GM12878 (cell line): ENCODE data around the gene LRRC41.

ENCODE experiments used
- RCOR1 ChIP-seq: conservative IDR thresholded peaks from 2 replicates; pipeline ENCODE4 v1.6.1; 2012; ENCODE audit warnings: low read depth, low read length, improper control_type of control experiment
- SMC3 ChIP-seq: IDR thresholded peaks from 2 replicates; pipeline ENCODE4 v1.6.1; 2011; ENCODE audit warnings: low read length, improper control_type of control experiment, borderline replicate concordance
- SUZ12 ChIP-seq: fragments of 200-600 bp; sonication (generic); IDR thresholded peaks from one replicate; pipeline ENCODE4 v1.6.1; 2018; ENCODE audit warnings: antibody characterized with exemption, mild to moderate bottlenecking; ENCODE audit not compliant: unreplicated experiment
- TF ChIP-seq, protein P1 (sequence below), 3 experiments: IDR thresholded peaks in 2 of 3; conservative IDR thresholded peaks in 1 of 3; 2 replicates each; pipeline ENCODE4 v1.5.1; 2011; ENCODE audit warnings: low read depth in 3 of 3, low read length in 3 of 3, mild to moderate bottlenecking in 3 of 3, control low read depth in 2 of 3, moderate library complexity in 2 of 3, inconsistent platforms in 1 of 3, mixed read lengths in 1 of 3; ENCODE audit not compliant: control insufficient read depth in 2 of 3, insufficient read depth in 1 of 3; ENCODE audit errors: extremely low read depth in 1 of 3
- TF ChIP-seq, protein P2 (sequence below): IDR thresholded peaks from 2 replicates; pipeline ENCODE4 v1.6.1; 2012; ENCODE audit warnings: low read length, inconsistent platforms
- TF ChIP-seq, protein P3 (sequence below): fragments of 150-350 bp; IDR thresholded peaks from 2 replicates; pipeline ENCODE4 v1.6.1; 2016; ENCODE audit warnings: low read depth, low read length
- TF ChIP-seq, protein P4 (sequence below): fragments of 450-650 bp; IDR thresholded peaks from 2 replicates; pipeline ENCODE4 v1.6.1; 2017; ENCODE audit warnings: mild to moderate bottlenecking

DNA sequence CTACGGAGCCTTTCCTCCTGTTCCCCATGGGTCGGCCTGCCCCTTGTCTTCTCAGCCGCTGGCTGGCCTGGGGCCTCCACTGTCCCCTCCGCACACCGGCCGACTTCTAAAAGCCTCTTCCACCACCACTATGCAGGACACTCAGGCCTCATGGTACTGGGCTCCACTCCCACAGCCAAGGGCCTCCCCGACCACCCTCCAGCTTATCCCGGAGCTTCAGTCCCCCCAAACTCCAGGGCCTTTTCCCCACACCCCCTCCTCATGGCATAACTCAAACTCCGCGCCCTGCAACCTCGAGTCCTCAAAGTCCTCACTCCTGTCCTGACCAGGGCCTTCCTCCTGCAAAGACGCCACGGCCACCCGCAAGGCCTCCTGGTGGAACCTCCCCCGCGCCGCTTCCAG is 2.0 kb downstream of the LRRC41 start:
- TF ChIP-seq, protein P1, sequence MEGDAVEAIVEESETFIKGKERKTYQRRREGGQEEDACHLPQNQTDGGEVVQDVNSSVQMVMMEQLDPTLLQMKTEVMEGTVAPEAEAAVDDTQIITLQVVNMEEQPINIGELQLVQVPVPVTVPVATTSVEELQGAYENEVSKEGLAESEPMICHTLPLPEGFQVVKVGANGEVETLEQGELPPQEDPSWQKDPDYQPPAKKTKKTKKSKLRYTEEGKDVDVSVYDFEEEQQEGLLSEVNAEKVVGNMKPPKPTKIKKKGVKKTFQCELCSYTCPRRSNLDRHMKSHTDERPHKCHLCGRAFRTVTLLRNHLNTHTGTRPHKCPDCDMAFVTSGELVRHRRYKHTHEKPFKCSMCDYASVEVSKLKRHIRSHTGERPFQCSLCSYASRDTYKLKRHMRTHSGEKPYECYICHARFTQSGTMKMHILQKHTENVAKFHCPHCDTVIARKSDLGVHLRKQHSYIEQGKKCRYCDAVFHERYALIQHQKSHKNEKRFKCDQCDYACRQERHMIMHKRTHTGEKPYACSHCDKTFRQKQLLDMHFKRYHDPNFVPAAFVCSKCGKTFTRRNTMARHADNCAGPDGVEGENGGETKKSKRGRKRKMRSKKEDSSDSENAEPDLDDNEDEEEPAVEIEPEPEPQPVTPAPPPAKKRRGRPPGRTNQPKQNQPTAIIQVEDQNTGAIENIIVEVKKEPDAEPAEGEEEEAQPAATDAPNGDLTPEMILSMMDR (IDR thresholded peaks at IDR 0.05 in 2 of 3, conservative IDR thresholded peaks at IDR 0.05 in 1 of 3; ENCODE audit: control insufficient read depth in 2 of 3, extremely low read depth in 1 of 3, insufficient read depth in 1 of 3, low read depth in 3 of 3, low read length in 3 of 3): no peak
- TF ChIP-seq, protein P2, sequence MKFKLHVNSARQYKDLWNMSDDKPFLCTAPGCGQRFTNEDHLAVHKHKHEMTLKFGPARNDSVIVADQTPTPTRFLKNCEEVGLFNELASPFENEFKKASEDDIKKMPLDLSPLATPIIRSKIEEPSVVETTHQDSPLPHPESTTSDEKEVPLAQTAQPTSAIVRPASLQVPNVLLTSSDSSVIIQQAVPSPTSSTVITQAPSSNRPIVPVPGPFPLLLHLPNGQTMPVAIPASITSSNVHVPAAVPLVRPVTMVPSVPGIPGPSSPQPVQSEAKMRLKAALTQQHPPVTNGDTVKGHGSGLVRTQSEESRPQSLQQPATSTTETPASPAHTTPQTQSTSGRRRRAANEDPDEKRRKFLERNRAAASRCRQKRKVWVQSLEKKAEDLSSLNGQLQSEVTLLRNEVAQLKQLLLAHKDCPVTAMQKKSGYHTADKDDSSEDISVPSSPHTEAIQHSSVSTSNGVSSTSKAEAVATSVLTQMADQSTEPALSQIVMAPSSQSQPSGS: no peak
- TF ChIP-seq, protein P3, sequence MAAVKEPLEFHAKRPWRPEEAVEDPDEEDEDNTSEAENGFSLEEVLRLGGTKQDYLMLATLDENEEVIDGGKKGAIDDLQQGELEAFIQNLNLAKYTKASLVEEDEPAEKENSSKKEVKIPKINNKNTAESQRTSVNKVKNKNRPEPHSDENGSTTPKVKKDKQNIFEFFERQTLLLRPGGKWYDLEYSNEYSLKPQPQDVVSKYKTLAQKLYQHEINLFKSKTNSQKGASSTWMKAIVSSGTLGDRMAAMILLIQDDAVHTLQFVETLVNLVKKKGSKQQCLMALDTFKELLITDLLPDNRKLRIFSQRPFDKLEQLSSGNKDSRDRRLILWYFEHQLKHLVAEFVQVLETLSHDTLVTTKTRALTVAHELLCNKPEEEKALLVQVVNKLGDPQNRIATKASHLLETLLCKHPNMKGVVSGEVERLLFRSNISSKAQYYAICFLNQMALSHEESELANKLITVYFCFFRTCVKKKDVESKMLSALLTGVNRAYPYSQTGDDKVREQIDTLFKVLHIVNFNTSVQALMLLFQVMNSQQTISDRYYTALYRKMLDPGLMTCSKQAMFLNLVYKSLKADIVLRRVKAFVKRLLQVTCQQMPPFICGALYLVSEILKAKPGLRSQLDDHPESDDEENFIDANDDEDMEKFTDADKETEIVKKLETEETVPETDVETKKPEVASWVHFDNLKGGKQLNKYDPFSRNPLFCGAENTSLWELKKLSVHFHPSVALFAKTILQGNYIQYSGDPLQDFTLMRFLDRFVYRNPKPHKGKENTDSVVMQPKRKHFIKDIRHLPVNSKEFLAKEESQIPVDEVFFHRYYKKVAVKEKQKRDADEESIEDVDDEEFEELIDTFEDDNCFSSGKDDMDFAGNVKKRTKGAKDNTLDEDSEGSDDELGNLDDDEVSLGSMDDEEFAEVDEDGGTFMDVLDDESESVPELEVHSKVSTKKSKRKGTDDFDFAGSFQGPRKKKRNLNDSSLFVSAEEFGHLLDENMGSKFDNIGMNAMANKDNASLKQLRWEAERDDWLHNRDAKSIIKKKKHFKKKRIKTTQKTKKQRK: no peak
- TF ChIP-seq RCOR1: no peak
- TF ChIP-seq, protein P4, sequence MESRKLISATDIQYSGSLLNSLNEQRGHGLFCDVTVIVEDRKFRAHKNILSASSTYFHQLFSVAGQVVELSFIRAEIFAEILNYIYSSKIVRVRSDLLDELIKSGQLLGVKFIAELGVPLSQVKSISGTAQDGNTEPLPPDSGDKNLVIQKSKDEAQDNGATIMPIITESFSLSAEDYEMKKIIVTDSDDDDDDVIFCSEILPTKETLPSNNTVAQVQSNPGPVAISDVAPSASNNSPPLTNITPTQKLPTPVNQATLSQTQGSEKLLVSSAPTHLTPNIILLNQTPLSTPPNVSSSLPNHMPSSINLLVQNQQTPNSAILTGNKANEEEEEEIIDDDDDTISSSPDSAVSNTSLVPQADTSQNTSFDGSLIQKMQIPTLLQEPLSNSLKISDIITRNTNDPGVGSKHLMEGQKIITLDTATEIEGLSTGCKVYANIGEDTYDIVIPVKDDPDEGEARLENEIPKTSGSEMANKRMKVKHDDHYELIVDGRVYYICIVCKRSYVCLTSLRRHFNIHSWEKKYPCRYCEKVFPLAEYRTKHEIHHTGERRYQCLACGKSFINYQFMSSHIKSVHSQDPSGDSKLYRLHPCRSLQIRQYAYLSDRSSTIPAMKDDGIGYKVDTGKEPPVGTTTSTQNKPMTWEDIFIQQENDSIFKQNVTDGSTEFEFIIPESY: no peak
- TF ChIP-seq SUZ12: no peak
- TF ChIP-seq SMC3: no peak
